ENCODE measurements around the gene SF3B3.

Gene SF3B3

DNA sequence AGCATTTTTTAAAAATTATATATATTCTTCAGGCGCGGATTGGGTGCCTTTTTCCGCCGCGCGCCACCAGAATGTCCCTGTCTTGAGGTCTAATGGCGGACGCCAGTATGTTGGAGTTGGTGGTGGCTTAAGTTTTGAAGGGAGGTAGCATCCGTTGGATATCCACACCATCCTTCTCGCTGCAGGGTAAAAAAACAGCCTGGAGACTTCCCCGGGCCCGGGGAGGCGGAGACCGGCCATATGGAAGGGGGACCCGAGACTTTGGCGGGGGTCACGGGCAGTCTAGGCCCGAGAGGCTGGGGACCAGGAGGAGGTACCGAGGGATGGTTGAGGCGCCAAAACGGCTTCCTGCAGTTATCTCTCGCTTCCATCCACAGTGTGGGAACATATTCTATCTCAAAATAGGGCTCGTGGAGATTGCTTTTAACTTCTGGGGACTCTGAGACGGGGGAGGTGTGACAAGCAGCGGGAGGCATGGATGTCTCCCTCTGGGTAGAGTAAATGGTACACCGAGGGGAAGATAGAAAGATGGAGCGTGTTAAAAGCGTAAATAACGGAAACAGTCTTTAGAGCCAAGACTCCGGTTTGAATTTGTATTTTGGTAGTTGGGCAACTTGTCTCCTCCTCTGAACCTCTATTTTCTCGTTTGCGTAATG is at the start of gene SF3B3:
Gene SF3B3 (plus strand): TSS at position 74 of the 656 bp plus-strand sequence. CDS start 2,841 bp downstream, outside the sequence.
- H3K27ac ChIP-seq (ENCODE audit: low read length), result peak within 1 kb of the TSS; percentile 87
- peak within 1 kb of the TSS; percentile 80 for H2AFZ ChIP-seq (ENCODE audit: low read length)
- peaks cover 19% of the 10 kb centered on the region for H4K20me1 ChIP-seq (ENCODE audit: insufficient read depth, low read length)
- H3K4me1 ChIP-seq (ENCODE audit: low read length), result peaks cover 17% of the 10 kb centered on the region
- peaks cover 84% of the 10 kb centered on the region for H3K79me2 ChIP-seq (ENCODE audit: low read length)
- no peaks in the 10 kb centered on the region for H3K27me3 ChIP-seq (replicated peaks; ENCODE audit: insufficient read depth, low read length)
- peaks cover 3% of the 10 kb centered on the region; the same call in 1 of the 2 replicates for H3K36me3 ChIP-seq (replicated peaks; ENCODE audit: insufficient read depth, low read length)
- TF ChIP-seq EZH2 (optimal IDR thresholded peaks at IDR 0.05; ENCODE audit: low read depth, low read length) (no peak), EZH2phosphoT487 (IDR thresholded peaks at IDR 0.05; ENCODE audit: low read length) (no peak)
- TF ChIP-seq, protein P1, sequence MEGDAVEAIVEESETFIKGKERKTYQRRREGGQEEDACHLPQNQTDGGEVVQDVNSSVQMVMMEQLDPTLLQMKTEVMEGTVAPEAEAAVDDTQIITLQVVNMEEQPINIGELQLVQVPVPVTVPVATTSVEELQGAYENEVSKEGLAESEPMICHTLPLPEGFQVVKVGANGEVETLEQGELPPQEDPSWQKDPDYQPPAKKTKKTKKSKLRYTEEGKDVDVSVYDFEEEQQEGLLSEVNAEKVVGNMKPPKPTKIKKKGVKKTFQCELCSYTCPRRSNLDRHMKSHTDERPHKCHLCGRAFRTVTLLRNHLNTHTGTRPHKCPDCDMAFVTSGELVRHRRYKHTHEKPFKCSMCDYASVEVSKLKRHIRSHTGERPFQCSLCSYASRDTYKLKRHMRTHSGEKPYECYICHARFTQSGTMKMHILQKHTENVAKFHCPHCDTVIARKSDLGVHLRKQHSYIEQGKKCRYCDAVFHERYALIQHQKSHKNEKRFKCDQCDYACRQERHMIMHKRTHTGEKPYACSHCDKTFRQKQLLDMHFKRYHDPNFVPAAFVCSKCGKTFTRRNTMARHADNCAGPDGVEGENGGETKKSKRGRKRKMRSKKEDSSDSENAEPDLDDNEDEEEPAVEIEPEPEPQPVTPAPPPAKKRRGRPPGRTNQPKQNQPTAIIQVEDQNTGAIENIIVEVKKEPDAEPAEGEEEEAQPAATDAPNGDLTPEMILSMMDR (IDR thresholded peaks at IDR 0.05; ENCODE audit: low read length), result no peak
- no peaks in the 10 kb centered on the region for H3K9me3 ChIP-seq (replicated peaks; ENCODE audit: insufficient read depth, low read length)
- H3K9me2 ChIP-seq (replicated peaks; ENCODE audit: insufficient read depth, low read length), result no peaks in the 10 kb centered on the region
- peak within 1 kb of the TSS; percentile 99 for H3K9ac ChIP-seq (ENCODE audit: low read length)
- H3F3A ChIP-seq (ENCODE audit: insufficient read depth, low read length), result peaks cover 20% of the 10 kb centered on the region
- H3K4me3 ChIP-seq (ENCODE audit: low read length), result peak within 1 kb of the TSS; percentile 90
- peak within 1 kb of the TSS; percentile 56 for H3K4me2 ChIP-seq (ENCODE audit: low read depth, low read length)
- no peak for DNase-seq

DNA sequence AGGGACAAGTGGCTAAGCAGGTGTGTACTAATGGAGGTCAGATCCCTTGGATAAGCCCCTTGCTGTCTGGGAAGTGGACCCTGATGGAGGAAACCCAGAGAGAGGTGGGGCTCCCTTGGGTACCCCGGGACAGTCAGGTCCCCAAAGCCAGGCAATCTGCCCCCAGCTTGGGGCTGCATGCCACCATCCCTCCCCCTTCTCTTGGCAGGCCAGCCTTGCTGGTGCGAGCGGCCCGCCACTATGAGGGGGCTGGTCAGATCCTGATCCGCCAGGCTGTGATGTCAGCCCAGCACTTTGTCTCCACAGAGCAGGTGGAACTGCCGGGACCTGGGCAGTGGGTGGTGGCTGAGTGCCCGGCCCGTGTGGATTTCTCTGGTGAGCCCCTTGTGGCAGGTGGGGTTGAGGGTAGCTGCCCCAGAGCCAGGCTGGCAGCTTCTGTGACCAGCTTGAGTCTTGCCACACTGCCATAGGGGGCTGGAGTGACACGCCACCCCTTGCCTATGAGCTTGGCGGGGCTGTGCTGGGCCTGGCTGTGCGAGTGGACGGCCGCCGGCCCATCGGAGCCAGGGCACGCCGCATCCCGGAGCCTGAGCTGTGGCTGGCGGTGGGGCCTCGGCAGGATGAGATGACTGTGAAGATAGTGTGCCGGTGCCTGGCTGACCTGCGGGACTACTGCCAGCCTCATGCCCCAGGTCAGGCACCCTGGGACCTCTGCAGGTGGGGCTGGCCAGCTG is 49.1 kb upstream of the SF3B3 start:
- H3K4me3 ChIP-seq (ENCODE audit: low read length), result no peak overlapping the region
- no peaks in the 10 kb centered on the region for H3F3A ChIP-seq (ENCODE audit: insufficient read depth, low read length)
- TF ChIP-seq EZH2phosphoT487 (IDR thresholded peaks at IDR 0.05; ENCODE audit: low read length), result no peak
- TF ChIP-seq EZH2 (optimal IDR thresholded peaks at IDR 0.05; ENCODE audit: low read depth, low read length), result no peak
- TF ChIP-seq, protein P1 (IDR thresholded peaks at IDR 0.05; ENCODE audit: low read length), result no peak
- H3K27me3 ChIP-seq (replicated peaks; ENCODE audit: insufficient read depth, low read length), result no peaks in the 10 kb centered on the region
- no peaks in the 10 kb centered on the region for H3K9me3 ChIP-seq (replicated peaks; ENCODE audit: insufficient read depth, low read length)
- H3K9me2 ChIP-seq (replicated peaks; ENCODE audit: insufficient read depth, low read length), result no peaks in the 10 kb centered on the region
- no peaks in the 10 kb centered on the region for H3K79me2 ChIP-seq (ENCODE audit: low read length)
- no peak overlapping the region for H2AFZ ChIP-seq (ENCODE audit: low read length)
- DNase-seq, result no peak
- no peak overlapping the region for H3K27ac ChIP-seq (ENCODE audit: low read length)
- H3K36me3 ChIP-seq (replicated peaks; ENCODE audit: insufficient read depth, low read length), result no peaks in the 10 kb centered on the region
- no peak overlapping the region for H3K4me2 ChIP-seq (ENCODE audit: low read depth, low read length)
- peaks cover 3% of the 10 kb centered on the region; the same call in 1 of the 2 replicates for H3K4me1 ChIP-seq (ENCODE audit: low read length)
- H3K9ac ChIP-seq (ENCODE audit: low read length), result no peak overlapping the region
- no peaks in the 10 kb centered on the region for H4K20me1 ChIP-seq (ENCODE audit: insufficient read depth, low read length)

DNA sequence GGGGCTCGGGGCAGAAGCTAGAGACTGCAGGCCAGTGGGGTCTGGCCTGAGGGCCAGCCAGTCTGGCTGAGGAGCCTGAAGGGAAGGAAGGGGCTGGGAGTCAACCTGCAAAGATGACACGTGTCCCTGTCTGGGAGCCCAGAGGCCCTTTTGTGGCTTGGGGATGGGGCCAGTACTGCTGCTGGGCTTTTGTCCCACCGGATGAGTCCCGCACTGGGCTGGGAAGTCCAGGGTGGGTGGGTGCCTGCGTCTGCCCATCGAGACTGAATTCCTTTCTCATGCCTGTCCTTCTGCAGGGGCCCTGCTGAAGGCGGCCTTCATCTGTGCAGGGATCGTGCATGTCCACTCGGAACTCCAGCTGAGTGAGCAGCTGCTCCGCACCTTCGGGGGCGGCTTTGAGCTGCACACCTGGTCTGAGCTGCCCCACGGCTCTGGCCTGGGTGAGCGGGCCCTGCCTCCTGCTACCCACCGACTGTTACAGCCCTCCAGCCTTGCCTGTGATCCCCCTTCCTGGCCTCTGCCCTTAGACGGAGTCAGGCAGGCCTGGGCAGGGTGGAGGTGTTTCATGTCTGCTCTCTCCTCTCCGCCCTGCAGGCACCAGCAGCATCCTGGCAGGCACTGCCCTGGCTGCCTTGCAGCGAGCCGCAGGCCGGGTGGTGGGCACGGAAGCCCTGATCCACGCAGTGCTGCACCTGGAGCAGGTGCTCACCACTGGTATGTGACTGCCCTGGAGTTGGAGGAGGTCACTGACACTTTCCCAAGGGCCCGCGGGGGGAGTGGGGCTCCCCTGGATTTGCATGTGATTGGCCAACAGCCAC is 48.4 kb upstream of the SF3B3 start:
- no peak for TF ChIP-seq EZH2 (optimal IDR thresholded peaks at IDR 0.05; ENCODE audit: low read depth, low read length)
- TF ChIP-seq, protein P1 (IDR thresholded peaks at IDR 0.05; ENCODE audit: low read length), result no peak
- TF ChIP-seq EZH2phosphoT487 (IDR thresholded peaks at IDR 0.05; ENCODE audit: low read length), result no peak
- Histone ChIP-seq H3K4me1 (ENCODE audit: low read length) (peaks cover 3% of the 10 kb centered on the region; the same call in 1 of the 2 replicates), H3F3A (ENCODE audit: insufficient read depth, low read length) (no peaks in the 10 kb centered on the region), H2AFZ (ENCODE audit: low read length) (no peak overlapping the region), H3K79me2 (ENCODE audit: low read length) (no peaks in the 10 kb centered on the region), H3K9me2 (replicated peaks; ENCODE audit: insufficient read depth, low read length) (no peaks in the 10 kb centered on the region), H3K27ac (ENCODE audit: low read length) (no peak overlapping the region), H3K4me3 (ENCODE audit: low read length) (no peak overlapping the region), H3K9ac (ENCODE audit: low read length) (no peak overlapping the region), H3K36me3 (replicated peaks; ENCODE audit: insufficient read depth, low read length) (no peaks in the 10 kb centered on the region), H3K27me3 (replicated peaks; ENCODE audit: insufficient read depth, low read length) (no peaks in the 10 kb centered on the region), H3K9me3 (replicated peaks; ENCODE audit: insufficient read depth, low read length) (no peaks in the 10 kb centered on the region), H3K4me2 (ENCODE audit: low read depth, low read length) (no peak overlapping the region), H4K20me1 (ENCODE audit: insufficient read depth, low read length) (no peaks in the 10 kb centered on the region)
- DNase-seq, result no peak
